RWPE1 (cell line): ENCODE data around the gene FETUB.
"Not testable (repeated sequence)": the region's sequence is repeated elsewhere in the genome, so short reads cannot be mapped to it uniquely, and the experiment has no call there.

Experiments
- CTCF ChIA-PET: fragments of 350-600 bp; sonication (Branson Sonifier 250); formaldehyde crosslinking; extraction: SDS; loops from one replicate; lab custom pipeline; 2021; lab: Yijun Ruan, JAX
- POLR2A ChIA-PET: fragments of 400-600 bp; formaldehyde crosslinking; extraction: SDS; loops from one replicate; lab custom pipeline; 2020; ENCODE audit warnings: antibody characterized with exemption; ENCODE audit not compliant: low non-redundant PET; lab: Yijun Ruan, JAX
- DNase-seq: peaks from one replicate; pipeline ENCODE4 v3.0.0; 2012; ENCODE audit warnings: low spot score
- H3K27ac ChIP-seq: fragments of 450-650 bp; 2 replicates; pipeline ENCODE4 v1.5.1; 2017
- TF ChIP-seq, protein P1 (sequence below): fragments of 450-650 bp; conservative IDR thresholded peaks from 2 replicates; pipeline ENCODE4 v1.5.1; 2017; ENCODE audit warnings: low read depth, mild to moderate bottlenecking

FETUB gene

GRCh38 chr3:186696522-186696921, 56.3 kb downstream of the FETUB start:
- ChIA-PET POLR2A (no interaction called here), CTCF (no interaction called here)
- DNase-seq, result no peak
- TF ChIP-seq, protein P1, sequence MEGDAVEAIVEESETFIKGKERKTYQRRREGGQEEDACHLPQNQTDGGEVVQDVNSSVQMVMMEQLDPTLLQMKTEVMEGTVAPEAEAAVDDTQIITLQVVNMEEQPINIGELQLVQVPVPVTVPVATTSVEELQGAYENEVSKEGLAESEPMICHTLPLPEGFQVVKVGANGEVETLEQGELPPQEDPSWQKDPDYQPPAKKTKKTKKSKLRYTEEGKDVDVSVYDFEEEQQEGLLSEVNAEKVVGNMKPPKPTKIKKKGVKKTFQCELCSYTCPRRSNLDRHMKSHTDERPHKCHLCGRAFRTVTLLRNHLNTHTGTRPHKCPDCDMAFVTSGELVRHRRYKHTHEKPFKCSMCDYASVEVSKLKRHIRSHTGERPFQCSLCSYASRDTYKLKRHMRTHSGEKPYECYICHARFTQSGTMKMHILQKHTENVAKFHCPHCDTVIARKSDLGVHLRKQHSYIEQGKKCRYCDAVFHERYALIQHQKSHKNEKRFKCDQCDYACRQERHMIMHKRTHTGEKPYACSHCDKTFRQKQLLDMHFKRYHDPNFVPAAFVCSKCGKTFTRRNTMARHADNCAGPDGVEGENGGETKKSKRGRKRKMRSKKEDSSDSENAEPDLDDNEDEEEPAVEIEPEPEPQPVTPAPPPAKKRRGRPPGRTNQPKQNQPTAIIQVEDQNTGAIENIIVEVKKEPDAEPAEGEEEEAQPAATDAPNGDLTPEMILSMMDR, result no peak
- H3K27ac ChIP-seq, result no peak overlapping the region

- no peak for DNase-seq
- CTCF ChIA-PET, result interaction anchor here (0.7 kb wide), 1 partner anchor 83 kb away, joined by 3 read pairs; no protein-coding TSS in a partner anchor
- TF ChIP-seq, protein P1, result no peak
- POLR2A ChIA-PET, result no interaction called here
- no peak overlapping the region for H3K27ac ChIP-seq
These were observed 57.3 kb downstream of the FETUB start for GRCh38 chr3:186697510-186697909.

DNA sequence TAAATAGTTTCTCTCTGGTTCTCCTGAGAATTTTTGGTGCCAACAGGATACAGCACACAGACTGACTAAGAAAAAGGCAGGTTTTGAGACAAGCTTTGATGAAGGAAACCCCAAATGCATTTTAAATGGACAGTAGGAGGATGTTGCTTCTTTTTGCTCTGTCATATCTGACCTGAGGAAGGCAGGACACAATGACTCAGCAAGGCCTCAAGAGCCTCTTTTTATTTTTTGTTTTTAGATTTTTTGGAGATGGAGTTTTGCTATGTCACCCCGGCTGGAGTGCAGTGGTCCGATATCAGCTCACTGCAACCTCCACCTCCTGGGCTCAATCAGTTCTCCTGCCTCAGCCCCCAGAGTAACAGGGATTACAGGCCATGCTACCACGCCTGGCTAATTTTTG, 60.1 kb downstream of the FETUB start:
- POLR2A ChIA-PET, result no interaction called here

DNA sequence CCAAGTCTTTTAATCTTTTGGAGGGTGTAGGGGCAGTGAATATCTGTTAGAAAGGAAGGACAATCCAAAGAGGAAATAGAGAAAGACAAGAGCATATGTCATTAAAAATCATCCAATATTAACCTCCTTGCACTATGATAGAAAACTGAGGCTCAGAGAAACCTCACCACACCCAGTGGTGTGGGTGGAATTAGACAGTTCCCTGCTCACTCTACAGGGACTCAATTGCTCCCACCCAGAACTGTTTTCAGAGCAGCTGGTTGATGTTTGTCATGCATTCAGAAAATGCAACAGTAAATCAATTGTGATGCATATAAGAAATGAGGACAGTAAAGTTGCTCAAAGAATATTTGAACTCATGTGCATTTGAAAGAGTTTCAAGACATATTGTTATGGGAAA, 62.3 kb downstream of the FETUB start:
- CTCF ChIA-PET, H3K27ac ChIP-seq, POLR2A ChIA-PET, DNase-seq: not testable (repeated sequence)

More for the DNA sequence above, 60.1 kb downstream of the FETUB start:
- no peak for DNase-seq
- TF ChIP-seq, protein P1, result no peak
- H3K27ac ChIP-seq, result no peak overlapping the region
- CTCF ChIA-PET, result no interaction called here
